ENCODE measurements around the gene LAMA2.

Gene LAMA2

DNA sequence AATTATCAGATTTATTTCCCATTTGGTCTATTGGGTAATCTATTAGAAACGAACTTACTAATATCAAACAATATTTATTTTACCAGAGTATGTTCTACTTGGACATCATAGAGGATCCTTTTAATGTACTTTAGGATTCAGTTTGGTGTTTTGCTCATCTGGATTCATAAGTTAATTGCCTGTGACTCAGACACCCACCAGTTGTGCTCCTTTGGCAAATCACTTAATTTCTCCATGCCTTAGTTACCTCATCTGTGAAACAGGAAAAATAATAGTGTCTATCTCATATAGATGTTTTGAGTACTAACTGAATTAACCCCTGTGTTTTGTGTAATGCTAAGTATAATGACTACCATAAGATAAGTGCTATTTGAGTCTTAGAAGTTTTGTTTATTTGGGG lies 292.1 kb downstream of the LAMA2 start:
- DNase-seq (ENCODE audit: low spot score), result no peak
- TF ChIP-seq CTCF (IDR thresholded peaks at IDR 0.05; ENCODE audit: extremely low read depth, missing control alignments), result no peak

DNA sequence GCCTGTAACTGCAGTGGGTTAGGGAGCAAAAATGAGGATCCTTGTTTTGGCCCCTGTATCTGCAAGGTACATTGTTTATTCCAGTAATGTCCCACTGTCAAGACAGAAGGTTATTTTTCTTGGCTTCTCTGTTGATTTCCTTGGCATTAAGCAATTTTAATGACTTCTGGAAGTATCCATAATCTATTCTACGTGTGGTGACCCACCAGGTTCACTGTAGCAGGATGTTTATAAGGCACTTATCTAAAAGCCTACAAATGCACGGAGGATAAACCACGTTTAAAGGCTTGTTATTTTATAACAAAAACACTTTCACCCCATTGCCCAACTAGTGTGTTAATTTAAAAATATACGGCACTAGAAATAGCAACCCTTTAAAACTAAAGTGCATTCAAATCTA lies 294.9 kb downstream of the LAMA2 start:
- no peak for DNase-seq (ENCODE audit: low spot score)
- TF ChIP-seq CTCF (IDR thresholded peaks at IDR 0.05; ENCODE audit: extremely low read depth, missing control alignments), result no peak

DNA sequence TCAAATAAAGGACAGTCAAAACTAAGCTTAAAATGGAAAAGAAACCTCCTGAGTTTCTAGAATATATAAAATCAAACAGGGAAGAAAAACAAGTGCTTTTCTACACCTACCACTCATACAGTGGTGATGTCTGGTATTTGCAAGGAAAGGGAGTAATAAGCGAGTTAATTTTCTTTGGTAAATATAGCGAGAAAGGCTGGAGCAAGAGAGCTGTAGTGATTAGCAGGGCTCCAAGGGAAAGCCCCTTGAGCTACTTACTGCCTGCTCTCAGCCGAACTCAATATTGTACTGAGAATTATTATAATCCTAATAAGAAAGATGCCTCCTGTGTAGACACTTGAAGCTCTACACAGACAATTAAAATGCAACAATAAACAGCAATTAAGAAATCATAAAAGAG lies 296.3 kb downstream of the LAMA2 start:
- DNase-seq (ENCODE audit: low spot score), result no peak
- TF ChIP-seq CTCF (IDR thresholded peaks at IDR 0.05; ENCODE audit: extremely low read depth, missing control alignments), result no peak

DNA sequence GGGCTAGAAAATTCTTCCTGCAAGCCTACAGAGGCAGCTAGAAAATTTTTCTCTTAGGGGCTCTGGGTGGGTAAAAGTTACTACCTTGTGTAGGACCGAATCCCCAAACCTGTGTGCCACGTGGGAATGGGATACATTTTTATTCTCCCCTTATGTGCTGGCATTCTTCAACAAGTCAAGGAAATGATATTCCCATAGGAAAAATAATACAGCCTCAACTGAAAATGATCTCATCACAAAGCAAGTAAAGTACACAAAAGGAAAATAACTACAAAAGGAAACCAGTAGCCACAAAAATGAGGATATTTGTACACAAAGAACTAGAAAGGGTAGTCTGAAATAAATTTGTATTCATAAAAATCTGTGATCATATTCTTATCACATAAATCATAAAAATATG lies 298.1 kb downstream of the LAMA2 start:
- no peak for DNase-seq (ENCODE audit: low spot score)
- no peak for TF ChIP-seq CTCF (IDR thresholded peaks at IDR 0.05; ENCODE audit: extremely low read depth, missing control alignments)

DNA sequence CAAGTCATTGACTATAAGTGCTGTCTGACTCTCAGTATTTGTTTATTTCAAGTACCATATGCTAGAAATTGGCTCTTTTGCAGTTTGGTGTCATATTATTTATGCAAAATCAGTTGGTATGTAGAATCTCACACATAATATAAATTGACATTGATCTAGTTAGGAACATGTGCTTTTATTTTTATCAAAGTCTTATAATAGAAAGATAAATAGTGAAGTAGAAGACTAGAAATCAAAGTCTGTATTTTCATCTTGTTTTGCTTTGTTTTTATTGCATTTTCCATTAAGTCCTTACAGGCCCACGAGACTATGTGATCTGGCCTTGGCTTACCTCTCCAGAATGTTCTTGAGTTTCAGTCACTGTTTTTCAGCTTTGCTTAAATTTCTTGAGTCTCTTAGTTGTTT lies 300.3 kb downstream of the LAMA2 start:
- no peak for TF ChIP-seq CTCF (IDR thresholded peaks at IDR 0.05; ENCODE audit: extremely low read depth, missing control alignments)
- no peak for DNase-seq (ENCODE audit: low spot score)

- no peak for TF ChIP-seq CTCF (IDR thresholded peaks at IDR 0.05; ENCODE audit: extremely low read depth, missing control alignments)
- DNase-seq (ENCODE audit: low spot score), result no peak
Observed at GRCh38 chr6:129183681-129184301, 300.9 kb downstream of the LAMA2 start.

DNA sequence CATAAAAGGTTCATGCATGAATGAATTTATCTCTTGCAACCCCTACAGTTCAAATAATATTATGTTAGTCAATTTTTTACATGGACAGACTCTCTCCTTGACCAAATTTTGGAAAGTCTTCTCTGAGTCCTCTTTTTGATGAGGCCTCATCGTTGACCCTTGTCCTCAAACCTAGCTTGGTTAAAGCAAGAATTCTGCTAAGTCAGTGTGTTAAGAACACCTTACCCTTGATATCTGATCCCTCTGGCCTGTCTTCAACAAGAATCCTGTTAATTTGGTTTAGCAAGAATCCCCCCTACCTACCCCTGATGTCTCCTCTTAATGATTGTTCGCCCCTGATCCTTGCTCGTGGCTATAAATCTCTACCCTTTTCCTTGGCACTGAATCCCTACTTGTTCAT lies 301.4 kb downstream of the LAMA2 start:
- no peak for TF ChIP-seq CTCF (IDR thresholded peaks at IDR 0.05; ENCODE audit: extremely low read depth, missing control alignments)
- DNase-seq (ENCODE audit: low spot score), result no peak
